MM.1S (cell line): ENCODE data around the gene AQP5.

Source experiments
- DNase-seq: peaks from one replicate; pipeline ENCODE4 v3.0.0-alpha.2; 2015
- H2AFZ ChIP-seq: fragments of 300-600 bp; sonication (generic); 2 replicates; pipeline ENCODE4 v1.6.0; 2016; ENCODE audit warnings: antibody characterized with exemption, low read length
- H3F3A ChIP-seq: fragments of 300-600 bp; sonication (generic); 2 replicates; pipeline ENCODE4 v1.6.1; 2016; ENCODE audit warnings: mild to moderate bottlenecking, antibody characterized with exemption, low read length, moderate library complexity, mixed read lengths; ENCODE audit not compliant: insufficient read depth
- H3K27ac ChIP-seq: fragments of 300-600 bp; sonication (generic); 2 replicates; pipeline ENCODE4 v1.5.1; 2016; ENCODE audit warnings: mild to moderate bottlenecking, low read length
- H3K27me3 ChIP-seq: fragments of 300-600 bp; sonication (generic); replicated peaks from 2 replicates; pipeline ENCODE4 v1.6.0; 2016; ENCODE audit warnings: low read length; ENCODE audit not compliant: insufficient read depth
- H3K36me3 ChIP-seq: fragments of 300-600 bp; sonication (generic); replicated peaks from 2 replicates; pipeline ENCODE4 v1.6.1; 2016; ENCODE audit warnings: mild to moderate bottlenecking, low read length, mixed read lengths; ENCODE audit not compliant: insufficient read depth
- H3K4me1 ChIP-seq: fragments of 300-600 bp; sonication (generic); 2 replicates; pipeline ENCODE4 v1.6.1; 2016; ENCODE audit warnings: low read length, mixed read lengths
- H3K4me2 ChIP-seq: fragments of 300-600 bp; sonication (generic); 2 replicates; pipeline ENCODE4 v1.6.0; 2016; ENCODE audit warnings: low read depth, low read length
- H3K4me3 ChIP-seq: fragments of 300-600 bp; sonication (generic); 2 replicates; pipeline ENCODE4 v1.5.1; 2016; ENCODE audit warnings: low read length, mixed read lengths
- H3K79me2 ChIP-seq: fragments of 300-600 bp; sonication (generic); 2 replicates; pipeline ENCODE4 v1.6.1; 2016; ENCODE audit warnings: mixed run types, low read length, mixed read lengths
- H3K9ac ChIP-seq: fragments of 300-600 bp; sonication (generic); 2 replicates; pipeline ENCODE4 v1.6.1; 2016; ENCODE audit warnings: low read length, mixed read lengths
- H3K9me2 ChIP-seq: fragments of 300-600 bp; sonication (generic); replicated peaks from 2 replicates; pipeline ENCODE4 v1.6.1; 2016; ENCODE audit warnings: mild to moderate bottlenecking, low read length, mixed read lengths; ENCODE audit not compliant: insufficient read depth
- H3K9me3 ChIP-seq: fragments of 300-600 bp; sonication (generic); replicated peaks from 2 replicates; pipeline ENCODE4 v1.6.1; 2016; ENCODE audit warnings: mild to moderate bottlenecking, low read length, mixed read lengths; ENCODE audit not compliant: insufficient read depth
- H4K20me1 ChIP-seq: fragments of 300-600 bp; sonication (generic); 2 replicates; pipeline ENCODE4 v1.6.1; 2016; ENCODE audit warnings: mild to moderate bottlenecking, low read length, moderate library complexity, mixed read lengths; ENCODE audit not compliant: insufficient read depth
- EZH2 ChIP-seq: fragments of 300-600 bp; sonication (generic); optimal IDR thresholded peaks from 2 replicates; pipeline ENCODE3; 2017; ENCODE audit warnings: low read depth, mild to moderate bottlenecking, antibody characterized with exemption, low read length, mixed read lengths
- EZH2phosphoT487 ChIP-seq: fragments of 300-600 bp; sonication (generic); IDR thresholded peaks from 2 replicates; pipeline ENCODE4 v1.6.1; 2018; ENCODE audit warnings: antibody characterized with exemption, low read length
- TF ChIP-seq, protein P1 (sequence below): fragments of 300-600 bp; sonication (generic); IDR thresholded peaks from 2 replicates; pipeline ENCODE4 v1.5.1; 2016; ENCODE audit warnings: antibody characterized with exemption, low read length, mixed read lengths

AQP5 gene

DNA sequence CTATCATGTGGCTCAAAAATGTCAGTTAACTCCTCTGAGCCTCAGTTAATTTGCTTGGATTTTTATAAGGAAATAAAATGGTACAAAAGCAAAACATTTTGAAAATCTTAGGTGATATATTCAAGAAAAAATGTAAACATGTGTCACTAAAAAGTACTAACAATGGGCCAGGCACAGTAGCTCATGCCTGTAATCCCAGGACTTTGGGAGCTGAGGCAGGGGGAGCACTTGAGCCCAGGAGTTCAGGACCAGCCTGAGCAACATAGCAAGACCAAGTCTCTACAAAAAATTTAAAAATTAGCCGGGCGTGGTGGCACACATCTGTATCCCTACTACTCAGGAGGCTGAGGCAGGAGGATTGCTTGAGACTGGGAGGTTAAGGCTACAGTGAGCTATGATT is 36.8 kb downstream of the AQP5 start:
- H3K36me3 ChIP-seq: peaks cover 23% of the 10 kb centered on the region

DNA sequence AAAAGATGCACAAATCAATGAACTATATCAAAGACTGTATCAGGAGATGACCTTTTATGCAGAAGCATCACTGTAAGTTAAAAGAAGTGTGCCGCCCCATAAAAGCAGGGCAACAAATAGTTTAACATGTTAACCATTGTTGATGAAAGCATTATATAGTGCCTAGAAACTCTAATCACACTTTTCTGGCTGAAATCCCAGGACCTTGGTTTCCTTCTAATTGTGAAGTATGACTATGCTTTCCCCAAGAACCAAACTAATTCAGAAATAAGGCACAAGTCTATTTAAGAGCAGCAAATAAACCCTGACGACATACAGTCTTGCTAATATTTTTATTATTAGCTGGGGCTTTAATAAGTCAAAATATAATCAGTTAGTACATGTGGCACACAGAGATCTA is 41.9 kb downstream of the AQP5 start:
- Histone ChIP-seq H3K4me1 (peaks cover 22% of the 10 kb centered on the region), H3K36me3 (peaks cover 28% of the 10 kb centered on the region), H3K4me3 (no peak overlapping the region), H3K4me2 (no peak overlapping the region), H3K79me2 (peaks cover 48% of the 10 kb centered on the region), H3K9me2 (no peaks in the 10 kb centered on the region), H3K9ac (no peak overlapping the region), H3K27ac (no peak overlapping the region), H3K27me3 (no peaks in the 10 kb centered on the region), H2AFZ (no peak overlapping the region), H3K9me3 (no peaks in the 10 kb centered on the region), H4K20me1 (no peaks in the 10 kb centered on the region), H3F3A (peaks cover 8% of the 10 kb centered on the region; the same call in 1 of the 2 replicates)
- DNase-seq: no peak
- TF ChIP-seq EZH2 (no peak), EZH2phosphoT487 (no peak)
- TF ChIP-seq, protein P1, sequence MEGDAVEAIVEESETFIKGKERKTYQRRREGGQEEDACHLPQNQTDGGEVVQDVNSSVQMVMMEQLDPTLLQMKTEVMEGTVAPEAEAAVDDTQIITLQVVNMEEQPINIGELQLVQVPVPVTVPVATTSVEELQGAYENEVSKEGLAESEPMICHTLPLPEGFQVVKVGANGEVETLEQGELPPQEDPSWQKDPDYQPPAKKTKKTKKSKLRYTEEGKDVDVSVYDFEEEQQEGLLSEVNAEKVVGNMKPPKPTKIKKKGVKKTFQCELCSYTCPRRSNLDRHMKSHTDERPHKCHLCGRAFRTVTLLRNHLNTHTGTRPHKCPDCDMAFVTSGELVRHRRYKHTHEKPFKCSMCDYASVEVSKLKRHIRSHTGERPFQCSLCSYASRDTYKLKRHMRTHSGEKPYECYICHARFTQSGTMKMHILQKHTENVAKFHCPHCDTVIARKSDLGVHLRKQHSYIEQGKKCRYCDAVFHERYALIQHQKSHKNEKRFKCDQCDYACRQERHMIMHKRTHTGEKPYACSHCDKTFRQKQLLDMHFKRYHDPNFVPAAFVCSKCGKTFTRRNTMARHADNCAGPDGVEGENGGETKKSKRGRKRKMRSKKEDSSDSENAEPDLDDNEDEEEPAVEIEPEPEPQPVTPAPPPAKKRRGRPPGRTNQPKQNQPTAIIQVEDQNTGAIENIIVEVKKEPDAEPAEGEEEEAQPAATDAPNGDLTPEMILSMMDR: no peak

More for the DNA sequence above, 36.8 kb downstream of the AQP5 start:
- no peaks in the 10 kb centered on the region for H3K4me1 ChIP-seq
- TF ChIP-seq EZH2phosphoT487 (no peak), EZH2 (no peak)
- TF ChIP-seq, protein P1: no peak
- H3K4me3 ChIP-seq: no peak overlapping the region
- H3K9me2 ChIP-seq: no peaks in the 10 kb centered on the region
- H3F3A ChIP-seq: no peaks in the 10 kb centered on the region
- no peak overlapping the region for H2AFZ ChIP-seq
- no peaks in the 10 kb centered on the region for H3K27me3 ChIP-seq
- no peak overlapping the region for H3K9ac ChIP-seq
- H3K27ac ChIP-seq: no peak overlapping the region
- no peaks in the 10 kb centered on the region for H4K20me1 ChIP-seq
- no peak overlapping the region for H3K4me2 ChIP-seq
- DNase-seq: no peak
- H3K79me2 ChIP-seq: peaks cover 6% of the 10 kb centered on the region; the same call in 1 of the 2 replicates
- no peaks in the 10 kb centered on the region for H3K9me3 ChIP-seq

DNA sequence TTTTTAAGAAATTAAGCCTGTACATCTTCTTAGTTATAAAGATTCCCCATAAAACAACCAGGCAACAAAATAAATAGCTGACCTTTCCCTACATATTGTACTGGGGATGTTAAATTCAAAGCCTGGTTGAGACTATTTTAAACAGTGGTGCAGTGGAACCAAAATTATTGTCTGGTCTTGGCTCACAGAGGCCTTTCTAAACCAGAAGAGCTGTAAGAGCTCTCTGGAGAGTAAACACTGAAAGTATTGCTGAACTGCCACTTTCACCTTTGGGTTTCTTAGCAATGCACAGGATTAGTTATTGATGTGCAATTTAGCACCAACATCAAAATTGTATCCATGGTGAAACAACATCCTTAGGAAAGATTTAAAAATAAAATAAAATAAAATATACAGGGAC is 43.0 kb downstream of the AQP5 start:
- H3K4me2 ChIP-seq: no peak overlapping the region
- TF ChIP-seq, protein P1: no peak
- TF ChIP-seq EZH2phosphoT487: no peak
- no peak for TF ChIP-seq EZH2
- no peak for DNase-seq
- no peak overlapping the region for H3K27ac ChIP-seq
- peaks cover 57% of the 10 kb centered on the region for H3K79me2 ChIP-seq
- no peak overlapping the region for H3K4me3 ChIP-seq
- H3K27me3 ChIP-seq: no peaks in the 10 kb centered on the region
- H3K9ac ChIP-seq: no peak overlapping the region
- H4K20me1 ChIP-seq: no peaks in the 10 kb centered on the region
- H3K9me2 ChIP-seq: no peaks in the 10 kb centered on the region
- no peak overlapping the region for H2AFZ ChIP-seq
- H3K36me3 ChIP-seq: peaks cover 22% of the 10 kb centered on the region
- H3F3A ChIP-seq: peaks cover 8% of the 10 kb centered on the region; the same call in 1 of the 2 replicates
- H3K4me1 ChIP-seq: peaks cover 22% of the 10 kb centered on the region
- no peaks in the 10 kb centered on the region for H3K9me3 ChIP-seq
